IMR-90 (cell line): ENCODE results near the gene ULBP2. TPM values are rescaled to one million over a fixed set of nuclear protein-coding genes. Genes with fewer than 3 reads are reported as not detected.
A peak's percentile ranks its signal among the peaks of the same experiment; 100 is the strongest.

Experiments
- ATAC-seq: fragments of 200-7000 bp; cut with Tn5 transposase; 2 replicates; pipeline ENCODE4 v1.9.1; 2020; ENCODE audit warnings: low read depth, mild to moderate bottlenecking, moderate library complexity
- BruUV-seq: library from RNA; stranded (reverse); fragments of 400-500 nt; replicated peaks from 2 replicates; lab custom pipeline; 2021; lab: Mats Ljungman, UMichigan
- CTCF ChIA-PET: fragments of 300-600 bp; formaldehyde crosslinking; extraction: SDS; loops from one replicate; lab custom pipeline; 2021; ENCODE audit warnings: antibody characterized with exemption; lab: Yijun Ruan, JAX
- POLR2A ChIA-PET: fragments of 300-600 bp; sonication (Branson Sonifier 250); formaldehyde crosslinking; loops from one replicate; lab custom pipeline; 2022; ENCODE audit warnings: antibody characterized with exemption; ENCODE audit not compliant: unreplicated experiment; lab: Charles Lee
- DNase-seq: peaks from one replicate; pipeline ENCODE4 v3.0.0; 2013
- H2AFZ ChIP-seq: replicated peaks from 2 replicates; pipeline ENCODE3; 2013; ENCODE audit warnings: low read length, mild to moderate bottlenecking; ENCODE audit not compliant: poor library complexity
- H2AK5ac ChIP-seq: 2 replicates; pipeline ENCODE4 v1.6.1; 2013; ENCODE audit warnings: low read depth, low read length, inconsistent platforms
- H2AK9ac ChIP-seq: replicated peaks from 2 replicates; pipeline ENCODE3; 2013; ENCODE audit warnings: mild to moderate bottlenecking, low read depth, low read length, moderate library complexity; ENCODE audit not compliant: poor library complexity
- H2BK120ac ChIP-seq: 2 replicates; pipeline ENCODE4 v1.6.1; 2013; ENCODE audit warnings: low read depth, low read length, inconsistent platforms
- H2BK15ac ChIP-seq: 3 replicates; pipeline ENCODE4 v1.6.1; 2013; ENCODE audit warnings: low read depth, low read length, inconsistent platforms
- H2BK20ac ChIP-seq: 2 replicates; pipeline ENCODE4 v1.6.1; 2013; ENCODE audit warnings: low read depth, mild to moderate bottlenecking, inconsistent platforms, low read length, moderate library complexity
- H2BK5ac ChIP-seq: 2 replicates; pipeline ENCODE4 v1.6.1; 2013; ENCODE audit warnings: mild to moderate bottlenecking, low read depth, low read length, inconsistent platforms; ENCODE audit not compliant: poor library complexity, severe bottlenecking
- H3K14ac ChIP-seq: replicated peaks from 2 replicates; pipeline ENCODE4 v1.6.1; 2013; ENCODE audit warnings: low read depth, low read length, inconsistent platforms
- H3K18ac ChIP-seq: 2 replicates; pipeline ENCODE4 v1.6.1; 2013; ENCODE audit warnings: low read depth, low read length, control low read depth
- H3K23ac ChIP-seq: 2 replicates; pipeline ENCODE4 v1.6.1; 2013; ENCODE audit warnings: low read depth, low read length, inconsistent platforms
- H3K27ac ChIP-seq: 2 replicates; pipeline ENCODE4 v1.5.1; 2013; ENCODE audit warnings: mild to moderate bottlenecking, control low read depth, low read length; ENCODE audit not compliant: insufficient read depth
- H3K27me3 ChIP-seq: 2 replicates; pipeline ENCODE4 v1.6.1; 2013; ENCODE audit warnings: low read length; ENCODE audit not compliant: control insufficient read depth, insufficient read depth
- H3K36me3 ChIP-seq: 2 replicates; pipeline ENCODE4 v1.6.1; 2013; ENCODE audit warnings: low read length, mixed read lengths; ENCODE audit not compliant: control insufficient read depth, insufficient read depth
- H3K4ac ChIP-seq: 2 replicates; pipeline ENCODE4 v1.6.1; 2013; ENCODE audit warnings: low read depth, low read length, inconsistent platforms
- H3K4me1 ChIP-seq: 2 replicates; pipeline ENCODE4 v1.6.1; 2013; ENCODE audit warnings: low read length, mixed read lengths; ENCODE audit not compliant: control insufficient read depth, insufficient read depth
- H3K4me2 ChIP-seq: 2 replicates; pipeline ENCODE4 v1.6.1; 2013; ENCODE audit warnings: low read depth, mild to moderate bottlenecking, control low read depth, low read length, moderate library complexity
- H3K4me3 ChIP-seq: 2 replicates; pipeline ENCODE4 v1.5.1; 2013; ENCODE audit warnings: low read depth, mild to moderate bottlenecking, control low read depth, low read length, moderate library complexity; ENCODE audit not compliant: insufficient read depth
- H3K56ac ChIP-seq: 2 replicates; pipeline ENCODE4 v1.6.1; 2013; ENCODE audit warnings: low read length, inconsistent platforms; ENCODE audit not compliant: insufficient read depth; ENCODE audit errors: extremely low read depth
- H3K79me1 ChIP-seq, 2 experiments: 2 replicates each; pipeline ENCODE4 v1.6.1; 2013; ENCODE audit warnings: low read length in 2 of 2, inconsistent platforms in 1 of 2, low read depth in 1 of 2
- H3K9ac ChIP-seq: 2 replicates; pipeline ENCODE4 v1.6.1; 2013; ENCODE audit warnings: low read depth, low read length, control low read depth
- H3K9me1 ChIP-seq: 2 replicates; pipeline ENCODE4 v1.6.1; 2013; ENCODE audit warnings: low read length, inconsistent platforms; ENCODE audit not compliant: insufficient read depth
- H3K9me3 ChIP-seq: 2 replicates; pipeline ENCODE4 v1.6.1; 2013; ENCODE audit warnings: low read length; ENCODE audit not compliant: control insufficient read depth, insufficient read depth
- H4K20me1 ChIP-seq: 2 replicates; pipeline ENCODE4 v1.6.1; 2013; ENCODE audit warnings: low read length, inconsistent platforms; ENCODE audit not compliant: insufficient read depth
- H4K5ac ChIP-seq: 2 replicates; pipeline ENCODE4 v1.6.1; 2013; ENCODE audit warnings: mild to moderate bottlenecking, low read depth, low read length, control low read depth
- H4K8ac ChIP-seq, 2 experiments: 2 replicates each; pipeline ENCODE4 v1.6.1; 2013; ENCODE audit warnings: low read depth in 2 of 2, low read length in 2 of 2, control low read depth in 1 of 2, inconsistent platforms in 1 of 2
- H4K91ac ChIP-seq: 2 replicates; pipeline ENCODE4 v1.6.1; 2013; ENCODE audit warnings: low read depth, low read length, inconsistent platforms; ENCODE audit not compliant: insufficient read depth
- BHLHE40 ChIP-seq: fragments of 150-350 bp; IDR thresholded peaks from 2 replicates; pipeline ENCODE4 v1.6.1; 2016; ENCODE audit warnings: mild to moderate bottlenecking, low read depth, low read length
- CEBPB ChIP-seq: IDR thresholded peaks from 2 replicates; pipeline ENCODE4 v1.6.1; 2012; ENCODE audit warnings: low read depth, low read length, improper control_type of control experiment
- CHD1 ChIP-seq: IDR thresholded peaks from 2 replicates; pipeline ENCODE4 v1.6.1; 2012; ENCODE audit warnings: low read depth, low read length, improper control_type of control experiment
- CTCF ChIP-seq: conservative IDR thresholded peaks from 2 replicates; pipeline ENCODE4 v1.5.1; 2012; ENCODE audit warnings: mild to moderate bottlenecking, low read depth, low read length, improper control_type of control experiment
- FOS ChIP-seq: fragments of 150-350 bp; IDR thresholded peaks from 2 replicates; pipeline ENCODE4 v1.6.1; 2016; ENCODE audit warnings: low read depth, low read length
- MAFK ChIP-seq: IDR thresholded peaks from 2 replicates; pipeline ENCODE4 v1.6.1; 2012; ENCODE audit warnings: low read depth, low read length, improper control_type of control experiment
- MAZ ChIP-seq: IDR thresholded peaks from 2 replicates; pipeline ENCODE4 v1.6.1; 2012; ENCODE audit warnings: low read depth, mild to moderate bottlenecking, low read length, improper control_type of control experiment, moderate library complexity, borderline replicate concordance
- MXI1 ChIP-seq: IDR thresholded peaks from 2 replicates; pipeline ENCODE4 v1.6.1; 2012; ENCODE audit warnings: low read depth, mild to moderate bottlenecking, low read length, moderate library complexity, borderline replicate concordance
- POLR2A ChIP-seq: IDR thresholded peaks from 2 replicates; pipeline ENCODE4 v1.6.1; 2012; ENCODE audit warnings: mild to moderate bottlenecking, low read depth, low read length
- RAD21 ChIP-seq: IDR thresholded peaks from 2 replicates; pipeline ENCODE4 v1.6.1; 2012; ENCODE audit warnings: low read length, improper control_type of control experiment
- RCOR1 ChIP-seq: IDR thresholded peaks from 2 replicates; pipeline ENCODE4 v1.6.1; 2012; ENCODE audit warnings: mild to moderate bottlenecking, low read length, improper control_type of control experiment; ENCODE audit not compliant: insufficient replicate concordance
- RFX5 ChIP-seq: IDR thresholded peaks from 2 replicates; pipeline ENCODE4 v1.8.0; 2012; ENCODE audit warnings: low read depth, mild to moderate bottlenecking, low read length, moderate library complexity
- WGBS, 2 experiments: methylation state at CpG; one replicate each; pipeline versions ENCODE4 v1.1.5 to v1.1.7; 2013; ENCODE audit warnings: missing lambda C conversion rate in 2 of 2; ENCODE audit not compliant: insufficient read length in 1 of 2; ENCODE audit errors: extremely low coverage in 2 of 2; 5-methylcytosine and 5-hydroxymethylcytosine counted together
- dilution Hi-C: fragments of 300-500 bp; cut with HindIII; formaldehyde crosslinking; loops from one replicate; pipeline ENCODE4 v1.14.3; 2018; ENCODE audit warnings: low sequenced_read_pairs; ENCODE audit not compliant: unreplicated experiment
- in situ Hi-C: fragments of 300-500 bp; cut with MboI; formaldehyde crosslinking; loops from 3 replicates; pipeline ENCODE4 v1.14.3; 2019; ENCODE audit warnings: low sequenced_read_pairs, inconsistent platforms, mixed read lengths
- intact Hi-C: fragments of 100-400 bp; cut with micrococcal nuclease; formaldehyde crosslinking; loops from 2 replicates; pipeline ENCODE4 v1.10.0; 2022
- polyA plus RNA-seq, 3 experiments: library from polyadenylated mRNA; depleted of rRNA; stranded (reverse); fragments of >200 nt; gene quantifications; 2 replicates each; pipeline ENCODE4 v1.2.3, GENCODE V29; 2012; ENCODE audit warnings: low replicate concordance in 1 of 3
- total RNA-seq: library from RNA; depleted of rRNA; stranded (reverse); fragments of >200 nt; gene quantifications from 2 replicates; pipeline ENCODE4 v1.2.3, GENCODE V29; 2012
- TF ChIP-seq, protein P1 (sequence below): fragments of 150-350 bp; IDR thresholded peaks from 2 replicates; pipeline ENCODE4 v1.6.1; 2017; ENCODE audit warnings: mild to moderate bottlenecking, antibody characterized with exemption, low read length, low read depth
- TF ChIP-seq, protein P2 (sequence below): fragments of 150-350 bp; IDR thresholded peaks from 2 replicates; pipeline ENCODE4 v1.6.1; 2016; ENCODE audit warnings: low read depth, mild to moderate bottlenecking, low read length, moderate library complexity, borderline replicate concordance

Gene ULBP2
- total and polyA plus RNA-seq, 2 of the 4 experiments (the other 2 are of a cell fraction), result 7.9 to 16.2 TPM

- Histone ChIP-seq H2BK120ac (no peak overlapping the region), H3K9me3 (no peaks in the 10 kb centered on the region), H2BK5ac (no peak overlapping the region), H3K4me2 (no peak overlapping the region), H4K91ac (no peak overlapping the region), H3K56ac (no peak overlapping the region), H2AK5ac (no peak overlapping the region), H3K4ac (no peak overlapping the region), H3K18ac (no peak overlapping the region), H3K4me3 (no peak overlapping the region), H2BK15ac (no peak overlapping the region), H2AFZ (no peak overlapping the region), H4K5ac (no peak overlapping the region), H3K9ac (no peak overlapping the region), H3K27ac (no peak overlapping the region), H2BK20ac (no peak overlapping the region), H4K20me1 (no peaks in the 10 kb centered on the region), H3K4me1 (0 out of 2 replicates have a peak, but pooled peaks cover under 1% of the 10 kb centered on the region), H2AK9ac (peak overlapping the region; percentile 28), H3K27me3 (peaks cover 4% of the 10 kb centered on the region; the same call in 1 of the 2 replicates), H3K36me3 (no peaks in the 10 kb centered on the region), H3K79me1 (no peaks in the 10 kb centered on the region; a peak in 1 of 4 replicates), H3K23ac (no peak overlapping the region), H3K14ac (no peak overlapping the region), H3K9me1 (peaks cover 4% of the 10 kb centered on the region; the same call in 1 of the 2 replicates), H4K8ac (no peak overlapping the region)
- ATAC-seq (no peak), DNase-seq (no peak)
- in situ Hi-C loops, result no loop called here
- CTCF ChIA-PET, result no interaction called here
- intact Hi-C loops, result no loop called here
- BruUV-seq, result no TSS peak
- 41% methylated on average over 2 of the region's 6 CpGs; no CpG with 5 or more reads in 1 of the 2 experiments for WGBS, 2 experiments
- dilution Hi-C loops, result no loop called here
- POLR2A ChIA-PET, result no interaction called here
- TF ChIP-seq MXI1 (no peak), MAZ (no peak), RFX5 (no peak), RAD21 (no peak), RCOR1 (no peak), CHD1 (no peak), CEBPB (no peak), CTCF (no peak), FOS (no peak), MAFK (no peak), BHLHE40 (no peak), POLR2A (no peak)
- TF ChIP-seq, protein P1, sequence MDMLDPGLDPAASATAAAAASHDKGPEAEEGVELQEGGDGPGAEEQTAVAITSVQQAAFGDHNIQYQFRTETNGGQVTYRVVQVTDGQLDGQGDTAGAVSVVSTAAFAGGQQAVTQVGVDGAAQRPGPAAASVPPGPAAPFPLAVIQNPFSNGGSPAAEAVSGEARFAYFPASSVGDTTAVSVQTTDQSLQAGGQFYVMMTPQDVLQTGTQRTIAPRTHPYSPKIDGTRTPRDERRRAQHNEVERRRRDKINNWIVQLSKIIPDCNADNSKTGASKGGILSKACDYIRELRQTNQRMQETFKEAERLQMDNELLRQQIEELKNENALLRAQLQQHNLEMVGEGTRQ, result no peak
- TF ChIP-seq, protein P2, sequence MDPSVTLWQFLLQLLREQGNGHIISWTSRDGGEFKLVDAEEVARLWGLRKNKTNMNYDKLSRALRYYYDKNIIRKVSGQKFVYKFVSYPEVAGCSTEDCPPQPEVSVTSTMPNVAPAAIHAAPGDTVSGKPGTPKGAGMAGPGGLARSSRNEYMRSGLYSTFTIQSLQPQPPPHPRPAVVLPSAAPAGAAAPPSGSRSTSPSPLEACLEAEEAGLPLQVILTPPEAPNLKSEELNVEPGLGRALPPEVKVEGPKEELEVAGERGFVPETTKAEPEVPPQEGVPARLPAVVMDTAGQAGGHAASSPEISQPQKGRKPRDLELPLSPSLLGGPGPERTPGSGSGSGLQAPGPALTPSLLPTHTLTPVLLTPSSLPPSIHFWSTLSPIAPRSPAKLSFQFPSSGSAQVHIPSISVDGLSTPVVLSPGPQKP, result no peak
These were observed 23.5 kb upstream of the ULBP2 start for GRCh38 chr6:149918151-149918905.
